UCSD-AML1 (cell line): ENCODE results near the gene BRAF.
A peak's percentile ranks its signal among the peaks of the same experiment; 100 is the strongest.
"Not testable (repeated sequence)": the region's sequence is repeated elsewhere in the genome, so short reads cannot be mapped to it uniquely, and the experiment has no call there.

Source experiments
- DNase-seq: peaks from one replicate; lab custom pipeline; 2025; ENCODE audit not compliant: unreplicated experiment; lab: John Stamatoyannopoulos, UW

Gene BRAF

GRCh38 chr7:140924821-140925421 lies at the start of gene BRAF:
BRAF (minus strand) TSS chr7:140924929; CDS start chr7:140924703, 226 bp downstream.
- DNase-seq = peak; percentile 82

DNA sequence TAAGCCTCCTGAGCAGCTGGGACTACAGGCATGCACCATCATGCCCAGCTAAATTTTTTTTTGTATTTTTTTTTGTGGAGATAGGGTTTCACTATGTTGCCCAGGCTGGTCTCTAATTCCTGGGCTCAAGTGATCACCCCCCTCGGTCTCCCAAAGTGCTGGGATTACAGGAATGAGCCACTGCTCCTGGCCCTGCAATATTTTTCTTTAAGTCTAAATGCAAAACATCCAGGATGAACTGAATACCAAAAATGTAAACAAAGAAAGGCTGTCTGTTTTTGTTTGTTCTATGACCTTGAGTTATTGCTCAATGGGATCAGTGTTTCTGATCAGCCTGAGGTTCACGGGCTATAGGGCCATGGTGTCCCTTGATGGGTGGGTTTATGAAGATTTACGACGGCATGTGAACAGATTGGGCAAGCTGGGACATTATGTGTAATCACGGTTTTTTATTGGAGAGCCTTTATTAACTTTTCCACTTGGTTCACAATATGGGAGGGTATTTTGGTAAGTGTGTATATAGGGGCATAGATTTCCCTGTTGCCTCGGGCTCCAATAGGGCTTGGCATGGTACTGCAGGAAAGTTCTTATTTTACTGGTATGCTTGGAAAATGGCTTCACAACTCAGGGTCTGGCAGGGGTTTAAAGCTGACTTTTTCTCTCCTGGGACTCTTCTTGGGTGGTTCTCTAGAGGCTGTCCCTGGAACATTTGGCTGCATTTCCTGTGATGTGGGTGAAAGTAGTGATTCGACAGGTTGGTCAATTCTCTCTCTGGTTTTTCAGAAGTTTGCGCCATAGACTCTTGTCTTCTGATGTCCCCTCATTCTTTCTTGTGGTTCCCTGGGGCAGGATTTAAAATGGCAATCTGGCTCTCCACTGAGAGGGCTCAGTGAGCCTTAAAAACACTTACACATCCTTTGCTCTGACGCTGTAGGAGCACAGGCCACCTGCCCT lies 48.4 kb upstream of the BRAF start:
- DNase-seq = no peak

GRCh38 chr7:140972344-140972743 lies 47.6 kb upstream of the BRAF start:
- DNase-seq = no peak

GRCh38 chr7:140967438-140967837 lies 42.7 kb upstream of the BRAF start:
- DNase-seq = no peak

DNA sequence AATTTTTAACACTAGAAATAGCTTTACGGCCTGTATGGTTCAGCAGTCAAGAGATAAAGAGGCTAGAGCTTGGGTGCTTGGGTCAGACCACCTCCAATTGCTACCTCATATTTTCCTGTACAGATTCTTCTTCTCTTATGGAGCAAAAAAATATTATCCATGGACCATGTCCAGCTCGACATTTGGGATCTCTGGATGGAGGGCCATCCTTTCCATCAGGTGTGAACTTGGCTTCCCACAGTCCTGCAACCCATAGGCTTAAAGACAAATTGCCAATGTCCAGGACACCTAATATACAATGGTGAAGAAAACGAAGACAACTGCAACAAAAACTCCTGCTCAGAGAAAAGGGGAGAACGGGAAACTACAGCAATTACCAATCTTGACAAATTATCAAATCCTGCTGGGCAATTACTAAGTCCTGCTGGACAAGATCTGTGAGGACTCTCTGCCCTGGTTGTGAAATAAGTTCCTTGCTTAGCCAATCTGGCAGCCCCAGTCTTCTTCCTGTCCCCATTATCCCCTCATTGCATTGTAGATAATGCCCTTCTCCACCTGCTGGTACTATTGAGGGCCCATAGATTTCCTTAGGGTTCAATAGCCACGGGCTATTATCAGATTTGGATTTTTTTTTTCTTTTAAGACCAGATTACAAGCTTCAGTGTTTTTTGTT lies 42.0 kb upstream of the BRAF start:
- DNase-seq = no peak

DNA sequence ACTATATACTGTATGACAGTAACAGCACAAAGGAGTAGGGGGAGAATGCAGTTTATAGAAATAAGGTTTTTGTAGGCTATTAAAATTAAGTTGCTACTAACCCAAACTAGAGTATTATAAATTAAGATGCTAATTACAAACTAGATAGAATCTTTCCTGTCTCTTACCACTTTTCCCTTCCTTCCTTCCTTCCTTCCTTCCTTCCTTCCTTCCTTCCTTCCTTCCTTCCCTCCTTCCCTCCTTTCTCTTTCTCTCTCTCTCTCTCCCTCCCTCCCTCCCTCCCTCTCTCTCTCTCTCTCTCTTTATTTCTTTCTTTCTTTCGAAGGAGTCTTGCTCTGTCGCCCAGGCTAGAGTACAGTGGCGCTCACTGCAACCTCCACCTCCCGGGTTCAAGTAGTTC lies 36.4 kb upstream of the BRAF start:
- DNase-seq = no peak

DNA sequence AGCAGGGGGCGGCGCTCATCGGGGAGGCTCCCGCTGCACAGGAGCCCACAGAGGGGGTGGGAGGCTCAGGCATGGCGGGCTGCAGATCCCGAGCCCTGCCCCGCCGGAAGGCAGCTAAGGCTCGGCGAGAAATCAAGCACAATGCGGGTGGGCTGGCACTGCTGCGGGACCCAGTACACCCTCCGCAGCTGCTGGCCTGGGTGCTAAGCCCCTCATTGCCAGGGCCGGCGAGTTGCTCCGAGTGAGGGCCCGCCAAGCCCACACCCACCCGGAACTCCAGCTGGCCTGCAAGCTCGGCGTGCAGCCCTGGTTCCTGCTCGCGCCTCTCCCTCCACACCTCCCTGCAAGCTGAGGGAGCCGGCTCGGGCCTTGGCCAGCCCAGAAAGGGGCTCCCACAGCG lies 32.3 kb upstream of the BRAF start:
- not testable (repeated sequence) for DNase-seq

GRCh38 chr7:140945940-140946339 lies 21.2 kb upstream of the BRAF start:
- DNase-seq = no peak

- DNase-seq = not testable (repeated sequence)
Observed at GRCh38 chr7:140942242-140942641, 17.5 kb upstream of the BRAF start.

GRCh38 chr7:140940898-140941297 lies 16.2 kb upstream of the BRAF start:
- DNase-seq = no peak

- no peak for DNase-seq
Observed at GRCh38 chr7:140937702-140938264, 13.1 kb upstream of the BRAF start.

DNA sequence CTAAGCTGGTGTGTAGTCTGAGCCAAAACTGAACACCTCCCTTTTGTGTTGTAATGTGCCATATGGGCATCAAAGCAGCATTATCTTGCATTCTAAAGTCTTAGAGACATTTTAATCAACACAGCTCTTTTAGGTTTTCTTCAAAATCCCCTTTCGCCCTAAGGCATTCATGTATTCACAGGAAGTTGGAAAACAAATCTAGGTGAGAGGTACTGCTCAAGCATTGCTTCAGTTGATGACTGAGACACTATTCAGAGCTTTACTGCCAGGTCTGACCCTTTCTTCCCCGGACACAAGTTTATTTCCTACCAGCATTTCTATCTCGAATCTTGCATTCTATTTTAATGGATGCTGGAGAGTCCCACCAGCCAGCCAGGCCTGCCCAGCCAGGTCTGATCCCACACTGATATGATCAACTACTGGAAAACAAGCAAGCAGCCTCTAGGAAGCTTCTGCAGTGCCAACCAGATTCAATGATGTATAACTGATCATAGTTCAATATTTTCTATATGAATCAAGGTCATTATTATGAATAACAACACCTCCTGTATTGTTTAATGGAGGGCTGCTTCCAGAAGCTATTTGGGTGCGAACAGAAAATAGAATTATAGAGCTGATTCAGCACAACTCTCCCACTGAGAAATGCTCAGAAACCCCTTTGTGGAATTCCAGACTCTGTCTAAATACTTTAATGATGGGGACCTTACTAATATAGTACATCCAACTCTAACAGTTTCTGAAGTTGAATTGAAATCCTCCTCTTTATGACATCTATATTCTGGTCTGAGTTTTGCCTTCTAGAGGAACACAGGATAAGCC lies 4.0 kb upstream of the BRAF start:
- DNase-seq = no peak

DNA sequence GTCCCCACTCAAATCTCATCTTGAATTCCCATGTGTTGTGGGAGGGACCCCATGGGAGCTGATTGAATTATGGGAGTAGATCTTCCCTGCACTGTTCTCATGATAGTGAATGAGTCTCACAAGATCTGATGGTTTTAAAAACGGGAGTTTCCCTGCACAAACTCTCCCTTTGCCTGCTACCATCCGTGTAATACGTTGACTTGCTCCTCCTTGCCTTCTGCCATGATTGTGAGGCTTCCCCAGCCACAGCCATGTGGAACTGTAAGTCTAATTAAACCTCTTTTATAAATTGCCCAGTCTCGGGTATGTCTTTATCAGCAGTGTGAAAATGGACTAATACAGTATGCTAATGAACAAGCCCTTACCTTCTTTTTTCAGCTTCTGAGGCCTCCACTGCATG lies 3.2 kb upstream of the BRAF start:
- DNase-seq = not testable (repeated sequence)

GRCh38 chr7:140927351-140927750 lies 2.6 kb upstream of the BRAF start:
- DNase-seq = no peak

- no peak for DNase-seq
Observed at GRCh38 chr7:140926021-140926817, 1.5 kb upstream of the BRAF start.

GRCh38 chr7:140924019-140924820 lies 509 bp downstream of the BRAF start:
- DNase-seq = peak; percentile 63

- DNase-seq = no peak
Observed at GRCh38 chr7:140923358-140924006, 1.2 kb downstream of the BRAF start.

DNA sequence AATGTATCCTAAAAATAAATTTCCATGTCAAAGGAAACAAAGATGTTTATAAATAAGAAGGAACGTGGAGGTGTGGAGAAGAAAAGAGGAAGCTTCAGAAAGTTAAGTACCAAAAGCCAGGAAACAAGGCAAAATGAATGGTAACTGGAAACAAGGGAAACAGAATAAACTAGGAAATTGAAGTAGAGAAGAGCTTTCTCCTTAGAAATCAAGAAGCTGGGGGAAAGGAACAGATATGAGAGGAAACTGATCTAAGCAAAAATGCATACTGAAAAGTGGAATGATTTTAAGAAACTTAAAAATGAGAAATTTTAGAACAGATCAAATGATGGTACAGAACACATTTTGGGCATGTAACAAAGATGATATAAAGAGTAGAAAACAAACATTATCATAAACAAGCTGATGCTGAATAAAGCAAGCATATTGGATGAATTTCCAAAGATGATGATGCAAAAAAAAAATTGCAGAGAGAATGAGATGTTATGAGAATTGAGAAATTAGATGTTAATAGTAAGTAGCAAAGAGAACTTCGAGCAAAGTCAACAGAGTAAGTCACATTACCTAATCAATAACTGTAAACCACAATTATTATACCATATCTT lies 1.9 kb downstream of the BRAF start:
- no peak for DNase-seq
